HG03175 (cell line): Measurements from ENCODE around the gene CPS1.
A peak's percentile ranks its signal among the peaks of the same experiment; 100 is the strongest.

Experiments used
- ATAC-seq: cut with Tn5 transposase; IDR thresholded peaks from one replicate; pipeline ENCODE4 v1.9.1; 2021; ENCODE audit warnings: mild to moderate bottlenecking, moderate library complexity; ENCODE audit not compliant: unreplicated experiment

The CPS1 gene

GRCh38 chr2:210556329-210556980 is at the start of gene CPS1:
TSS of gene CPS1 (plus strand) at chr2:210556599. CDS start at chr2:210556734, 135 bp downstream.
- no peak for ATAC-seq

GRCh38 chr2:210515911-210516310 is 40.5 kb upstream of the CPS1 start:
- peak; percentile 44 for ATAC-seq

GRCh38 chr2:210517264-210517663 is 39.1 kb upstream of the CPS1 start:
- no peak for ATAC-seq

GRCh38 chr2:210519594-210519993 is 36.8 kb upstream of the CPS1 start:
- no peak for ATAC-seq

- no peak for ATAC-seq
Measured at GRCh38 chr2:210522399-210522798, 34.0 kb upstream of the CPS1 start.

GRCh38 chr2:210523650-210524289 is 32.6 kb upstream of the CPS1 start:
- no peak for ATAC-seq

GRCh38 chr2:210524533-210524932 is 31.9 kb upstream of the CPS1 start:
- no peak for ATAC-seq

- ATAC-seq = peak; percentile 77
Measured at GRCh38 chr2:210527286-210527685, 29.1 kb upstream of the CPS1 start.

- ATAC-seq = no peak
Measured at GRCh38 chr2:210528716-210529115, 27.7 kb upstream of the CPS1 start.

- no peak for ATAC-seq
Measured at GRCh38 chr2:210531050-210531449, 25.3 kb upstream of the CPS1 start.

GRCh38 chr2:210531482-210531881 is 24.9 kb upstream of the CPS1 start:
- ATAC-seq = no peak

- ATAC-seq = no peak
Measured at GRCh38 chr2:210533389-210533788, 23.0 kb upstream of the CPS1 start.

GRCh38 chr2:210534879-210535278 is 21.5 kb upstream of the CPS1 start:
- no peak for ATAC-seq

- ATAC-seq = peak; percentile 52
Measured at GRCh38 chr2:210536973-210537650, 19.3 kb upstream of the CPS1 start.

GRCh38 chr2:210539035-210539434 is 17.4 kb upstream of the CPS1 start:
- no peak for ATAC-seq

GRCh38 chr2:210539578-210540416 is 16.6 kb upstream of the CPS1 start:
- no peak for ATAC-seq

GRCh38 chr2:210540471-210540870 is 15.9 kb upstream of the CPS1 start:
- ATAC-seq = no peak

- ATAC-seq = no peak
Measured at GRCh38 chr2:210540900-210541289, 15.5 kb upstream of the CPS1 start.

GRCh38 chr2:210541290-210541902 is 15.0 kb upstream of the CPS1 start:
- no peak for ATAC-seq

GRCh38 chr2:210544007-210544590 is 12.3 kb upstream of the CPS1 start:
- ATAC-seq = no peak
